Measurements from ENCODE around the gene PODXL.

DNA sequence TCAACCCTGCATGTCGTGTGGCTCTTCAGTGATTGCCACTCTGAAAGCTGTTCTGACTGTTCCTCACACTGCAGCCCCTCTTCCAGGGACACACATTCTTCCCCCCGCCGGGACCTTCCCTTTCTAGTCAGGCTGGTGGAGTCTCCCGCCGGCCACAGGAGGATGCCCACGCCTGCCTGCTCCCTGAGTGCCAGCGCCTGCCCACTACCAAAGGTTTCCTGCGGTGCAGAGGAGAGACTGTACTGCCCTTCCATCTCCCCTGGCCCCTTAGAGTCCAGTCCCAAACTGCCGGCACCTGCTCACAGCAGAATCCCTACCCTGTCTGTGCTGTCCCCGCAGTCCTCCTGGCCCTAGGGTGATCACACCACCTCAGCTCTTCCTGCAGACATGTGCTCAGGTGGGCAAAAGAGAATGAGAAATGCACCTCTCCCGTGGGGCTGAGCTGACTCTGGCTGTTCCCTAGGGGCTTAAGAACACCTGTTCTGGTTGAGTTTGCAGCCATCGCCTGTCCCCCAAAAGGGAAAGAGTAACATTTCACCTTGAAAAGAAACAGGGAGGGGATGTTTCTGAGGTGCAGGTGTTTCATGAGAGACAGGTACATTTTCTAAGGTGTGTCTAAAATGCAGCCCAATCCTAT is 1.4 kb downstream of the PODXL start:
- TF ChIP-seq GATA2 (IDR thresholded peaks at IDR 0.05; ENCODE audit: low read depth, low read length) (no peak), GATA3 (IDR thresholded peaks at IDR 0.05; ENCODE audit: low read depth, low read length) (no peak)
